Glomerular endothelial cell (primary cell): ENCODE results near the gene QPCT. TPM values are rescaled to one million over a fixed set of nuclear protein-coding genes. Genes with fewer than 3 reads are reported as not detected.

Source experiments
- DNase-seq: peaks from one replicate; pipeline ENCODE4 v3.0.0-alpha.2; 2011; ENCODE audit warnings: low read depth, low spot score; ENCODE audit errors: extremely low read depth
- total RNA-seq: library from RNA; depleted of rRNA; stranded (reverse); fragments of >200 nt; gene quantifications from 2 replicates; pipeline ENCODE4 v1.2.3, GENCODE V29; 2015

QPCT gene
- total RNA-seq, 1 donor from 2014 or later = 28.8 TPM

DNA sequence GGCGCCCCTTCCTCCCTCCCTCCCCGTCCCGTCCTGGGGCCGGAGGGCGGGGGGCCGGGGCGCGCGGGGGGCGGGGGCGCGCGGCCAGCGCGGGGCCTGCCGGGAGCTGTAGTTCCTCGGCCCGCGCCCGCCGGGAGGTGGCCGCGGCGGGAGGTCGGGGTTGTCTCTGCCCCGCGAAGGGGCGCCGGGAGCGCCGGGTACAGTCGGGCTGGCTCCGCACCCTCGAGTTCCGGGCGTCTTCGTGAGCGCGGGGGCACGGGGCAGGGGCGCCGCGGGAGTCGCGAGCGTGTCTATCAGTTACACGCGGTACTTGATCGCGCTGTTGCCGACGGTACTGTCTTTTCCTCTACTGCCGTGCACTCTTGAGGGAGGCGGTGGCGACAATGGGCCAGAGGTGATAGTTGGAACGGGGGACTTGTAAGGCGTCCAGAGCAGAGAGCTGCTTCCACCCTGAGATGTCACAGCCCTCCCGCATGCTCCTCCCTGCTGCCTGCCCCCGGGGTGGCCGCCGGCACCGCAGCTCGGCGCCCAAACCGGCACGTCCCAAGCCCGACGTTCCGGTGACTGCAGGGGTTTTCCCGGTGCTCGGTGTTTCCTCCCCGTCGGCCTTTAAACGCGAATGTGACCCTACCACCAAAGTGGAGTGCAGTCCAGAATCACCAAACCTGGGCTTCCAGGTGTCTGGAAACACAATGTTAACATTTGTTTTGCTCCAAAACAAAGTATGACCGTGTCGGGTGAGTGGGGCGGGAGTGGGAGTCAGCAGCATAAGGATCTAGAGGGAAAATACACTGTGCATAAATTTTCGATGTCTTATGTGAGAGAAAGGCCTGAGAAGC is 19.4 kb upstream of the QPCT start, which contains the start of gene PRKD3:
PRKD3 (minus strand) TSS at position 48 of the 839 bp plus-strand sequence. CDS start 8,309 bp downstream, outside the sequence.
- no peak for DNase-seq

GRCh38 chr2:37325625-37326071 is 18.8 kb upstream of the QPCT start:
- no peak for DNase-seq

- DNase-seq = no peak
Measured at GRCh38 chr2:37326285-37326684, 18.1 kb upstream of the QPCT start.

- no peak for DNase-seq
Measured at GRCh38 chr2:37326866-37327634, 17.4 kb upstream of the QPCT start.

DNA sequence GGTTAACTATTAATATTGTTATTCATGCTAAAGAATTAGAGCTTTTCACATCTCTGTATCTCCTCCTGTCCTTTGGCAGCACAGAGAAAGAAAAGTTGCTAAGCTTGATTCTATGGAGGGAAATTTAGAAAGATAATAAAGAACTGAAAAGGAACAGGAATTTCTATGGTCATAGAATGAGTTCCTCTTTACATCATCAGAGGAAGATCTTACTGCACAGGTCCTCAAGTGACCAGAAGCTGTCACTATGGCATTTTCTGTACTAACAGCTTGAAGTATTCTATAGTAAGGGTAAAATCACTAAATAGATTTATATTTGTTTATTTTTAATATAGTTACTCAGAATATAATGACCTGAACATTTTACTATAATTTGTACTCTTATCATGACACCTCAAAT is 13.7 kb upstream of the QPCT start:
- no peak for DNase-seq

DNA sequence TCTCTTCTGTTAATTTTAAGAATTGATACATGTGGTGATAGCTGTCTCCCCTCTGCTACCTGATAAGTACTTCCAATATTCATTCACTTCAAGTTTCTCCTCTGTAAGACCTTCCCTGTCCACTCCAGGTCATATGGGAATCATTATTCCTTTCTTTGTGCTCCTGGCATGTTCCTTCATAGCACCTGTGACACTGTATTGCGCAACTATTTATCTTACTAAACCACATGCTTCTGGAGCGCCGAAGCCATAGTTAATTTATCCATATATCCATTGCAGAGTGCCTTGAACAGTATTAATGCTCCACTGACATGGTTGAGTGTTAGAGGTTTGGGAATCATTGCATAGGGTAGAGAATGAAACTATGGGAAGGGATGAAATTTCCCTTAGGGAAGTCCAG is 11.9 kb upstream of the QPCT start:
- no peak for DNase-seq

DNA sequence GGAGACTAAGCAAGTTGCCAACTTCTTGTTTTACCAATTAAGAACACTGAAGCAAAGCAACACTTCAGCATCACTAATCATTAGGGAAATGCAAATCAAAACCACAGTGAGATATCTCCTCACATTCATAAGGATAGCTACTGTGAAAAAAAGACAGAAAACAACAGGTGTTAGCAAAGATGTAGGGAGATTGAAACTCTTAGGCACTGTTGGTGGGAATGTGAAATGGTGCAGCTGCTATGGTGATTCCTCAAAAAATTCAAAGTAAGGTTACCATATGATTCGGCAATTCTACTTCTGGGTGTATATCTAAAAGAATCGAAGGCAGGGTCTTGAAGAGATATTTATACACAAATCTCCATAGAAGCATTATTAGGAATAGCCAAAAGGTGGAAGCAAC is 11.2 kb upstream of the QPCT start:
- no peak for DNase-seq

DNA sequence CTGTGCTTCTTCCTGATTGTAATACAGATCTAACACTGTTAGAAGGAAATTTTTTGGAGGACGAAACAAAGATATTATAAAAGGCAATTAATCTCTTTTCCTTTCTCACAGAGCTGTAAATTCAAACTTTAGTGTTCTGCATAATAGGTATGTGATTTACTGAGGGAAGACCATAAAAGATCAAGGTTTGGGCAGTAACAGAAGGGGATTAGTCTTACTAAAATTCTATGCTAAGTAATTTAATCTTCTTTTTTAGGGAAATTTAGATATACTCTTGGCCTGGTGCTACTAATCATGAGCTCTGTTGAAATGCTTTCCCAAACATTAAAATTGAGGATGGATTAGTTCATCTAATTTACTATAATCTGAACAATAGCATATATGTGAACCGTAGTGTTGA is 8.8 kb upstream of the QPCT start:
- DNase-seq = no peak

- DNase-seq = no peak
Measured at GRCh38 chr2:37337620-37338280, 6.7 kb upstream of the QPCT start.

DNA sequence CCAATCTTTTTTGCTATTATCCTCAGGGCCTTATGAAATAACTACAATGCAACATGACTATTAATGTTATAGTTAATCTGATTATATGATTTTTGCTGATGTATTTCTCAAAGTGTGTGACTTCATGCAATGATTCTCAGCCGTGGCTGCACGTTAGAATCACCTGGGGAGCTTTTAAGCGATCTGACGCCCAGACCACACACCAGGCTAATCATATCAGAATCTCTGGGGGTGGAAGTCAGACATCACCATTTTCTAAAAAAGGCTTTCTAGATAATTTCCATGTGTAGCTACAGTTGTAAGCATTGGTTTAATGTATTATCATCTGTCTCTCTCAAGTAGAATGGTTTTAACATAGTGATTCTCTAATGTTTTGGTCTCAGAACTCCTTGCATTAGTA is 5.5 kb upstream of the QPCT start:
- DNase-seq = no peak

- no peak for DNase-seq
Measured at GRCh38 chr2:37340637-37341036, 3.8 kb upstream of the QPCT start.

GRCh38 chr2:37342591-37343220 is 1.7 kb upstream of the QPCT start:
- no peak for DNase-seq

DNA sequence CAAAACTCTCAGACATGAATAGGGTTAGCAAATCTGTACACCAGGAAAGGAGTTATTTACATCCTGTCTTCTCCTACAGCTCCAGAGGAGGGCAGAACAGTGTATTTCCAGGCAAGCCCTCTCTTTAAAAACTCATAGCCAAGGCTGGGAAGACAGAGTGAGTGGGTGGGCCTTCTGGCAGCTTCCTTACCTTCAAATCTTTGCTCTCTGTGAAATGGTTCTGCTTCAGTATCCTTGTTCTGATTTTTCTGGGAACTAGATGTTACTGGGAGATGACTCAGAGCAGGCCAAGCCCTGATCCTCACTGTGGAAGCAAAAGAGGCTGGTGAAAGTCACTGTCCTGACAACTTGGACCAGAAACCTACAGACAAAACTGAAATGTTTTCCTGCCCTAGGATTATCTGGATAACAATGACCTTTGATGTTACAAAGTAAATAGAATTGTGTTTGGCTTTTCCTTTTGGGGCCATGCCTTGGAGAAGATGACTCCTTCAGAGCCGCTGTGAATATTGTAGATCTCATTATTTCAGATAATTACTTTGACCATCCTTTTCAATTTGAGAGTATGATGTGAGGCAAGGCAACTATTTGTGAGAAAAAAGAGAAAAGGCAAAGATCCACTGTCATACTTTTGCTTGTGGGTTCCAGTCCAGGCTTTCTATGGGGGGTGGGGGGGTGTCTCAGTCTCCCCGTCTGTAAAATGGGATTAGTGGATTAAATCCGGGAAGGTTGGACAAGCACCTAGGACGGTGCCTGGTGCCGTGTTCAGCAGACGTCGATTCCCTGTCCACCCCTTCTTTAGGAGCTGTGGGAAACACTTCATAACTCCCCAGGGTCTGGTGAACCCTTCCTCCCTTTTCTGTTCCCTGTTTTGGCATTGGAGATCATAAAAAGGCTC is 644 bp upstream of the QPCT start:
- no peak for DNase-seq

DNA sequence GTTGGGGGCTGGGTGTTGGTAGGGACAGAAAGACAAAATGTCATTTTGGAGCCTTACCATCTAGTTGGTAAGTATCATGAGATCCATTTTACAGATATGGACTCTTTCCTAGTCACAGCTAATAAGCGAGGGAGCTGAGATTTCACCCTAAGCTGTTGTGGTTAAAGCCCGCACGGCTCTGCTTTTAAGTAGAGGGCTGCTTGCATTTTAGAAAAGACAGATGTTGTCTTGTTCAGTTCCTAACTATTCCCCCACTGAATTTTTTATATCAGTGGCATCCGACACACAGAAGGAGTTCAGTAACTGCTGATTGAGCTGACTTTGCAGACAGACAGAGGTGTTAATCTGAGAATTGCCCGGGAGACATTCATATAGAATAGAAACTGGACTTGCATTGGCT is 3.7 kb downstream of the QPCT start:
- DNase-seq = no peak

- DNase-seq = no peak
Measured at GRCh38 chr2:37349231-37349860, 4.9 kb downstream of the QPCT start.

DNA sequence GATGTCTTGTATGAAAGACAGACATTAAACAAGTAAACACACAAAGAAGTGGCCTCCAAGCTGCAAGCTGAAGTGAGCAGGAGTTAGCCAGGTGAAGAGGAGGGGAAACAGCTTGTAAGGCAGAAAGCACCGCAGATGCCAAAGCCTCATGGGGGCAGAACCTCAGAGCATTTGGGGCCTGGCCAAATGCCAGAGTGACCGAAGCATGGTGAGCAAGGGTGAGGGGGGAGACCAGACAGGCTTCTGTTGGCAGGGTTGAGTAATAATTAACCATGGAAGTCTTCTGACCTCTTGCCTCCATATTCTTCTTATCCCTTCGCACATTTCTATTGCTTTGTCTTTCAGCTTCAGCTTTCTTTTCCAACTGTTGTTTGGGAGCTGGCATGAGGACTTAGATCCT is 5.6 kb downstream of the QPCT start:
- DNase-seq = no peak

- no peak for DNase-seq
Measured at GRCh38 chr2:37354531-37354930, 10.1 kb downstream of the QPCT start.

DNA sequence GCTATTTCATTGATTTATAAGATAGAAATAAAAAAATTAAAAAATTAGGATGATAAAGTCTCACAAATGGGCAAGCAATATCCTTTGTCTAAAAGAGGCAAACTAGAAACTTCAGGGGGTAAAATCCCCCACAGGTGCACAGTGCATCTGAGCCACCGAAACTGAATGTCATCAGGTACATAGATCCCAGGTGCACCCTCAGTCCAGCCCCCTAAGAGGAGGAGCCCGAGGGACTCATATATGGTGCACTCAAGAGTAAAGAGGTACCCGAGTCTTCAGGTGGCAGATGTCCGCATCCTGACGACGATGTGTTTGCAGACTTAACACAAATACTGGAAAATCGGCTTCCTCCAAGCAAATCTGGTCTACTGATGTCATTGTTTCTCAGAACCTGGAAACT is 11.3 kb downstream of the QPCT start:
- DNase-seq = no peak

DNA sequence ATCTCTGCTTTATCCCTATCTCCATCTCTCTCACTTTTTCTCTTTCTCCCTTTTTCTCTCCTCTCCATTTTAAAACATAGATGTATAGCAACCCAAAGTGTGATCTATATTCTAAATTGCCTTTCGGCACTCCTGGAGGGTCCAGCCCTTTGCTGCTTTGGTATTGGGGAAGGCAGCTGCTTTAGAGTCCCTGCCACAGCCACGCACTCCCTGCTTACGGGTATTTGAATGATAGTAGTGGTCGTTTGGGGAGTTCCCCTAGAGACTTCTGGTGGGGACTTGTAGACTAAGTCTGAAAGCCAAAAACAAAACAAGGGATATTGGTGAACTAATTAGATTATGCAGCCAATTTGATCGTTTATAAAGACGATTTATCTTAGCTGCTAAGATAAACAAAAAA is 11.9 kb downstream of the QPCT start:
- DNase-seq = no peak
